Cardiac muscle cell (in vitro differentiated cells and primary cell): ENCODE data around the gene C5orf15. TPM values are rescaled to one million over a fixed set of nuclear protein-coding genes. Genes with fewer than 3 reads are reported as not detected.

Source experiments
- DNase-seq, 2 donors: peaks; one replicate each; pipeline versions ENCODE4 v3.0.0 to v3.0.0-alpha.2; 2010 to 2017; ENCODE audit warnings: low read depth in 1 of 2, low spot score in 1 of 2
- H3K27ac ChIP-seq: fragments of 200-600 bp; sonication (generic); 2 replicates; pipeline ENCODE4 v1.5.1; 2016
- H3K27me3 ChIP-seq: fragments of 200-600 bp; sonication (generic); 2 replicates; pipeline ENCODE4 v1.6.0; 2016; ENCODE audit warnings: control low read depth
- H3K36me3 ChIP-seq: fragments of 200-600 bp; sonication (generic); 2 replicates; pipeline ENCODE4 v1.5.1; 2016; ENCODE audit warnings: control low read depth
- H3K4me1 ChIP-seq: fragments of 200-600 bp; sonication (generic); 2 replicates; pipeline ENCODE4 v1.8.1; 2017; ENCODE audit warnings: low read depth, mild to moderate bottlenecking, mixed run types
- H3K4me3 ChIP-seq: fragments of 200-600 bp; sonication (generic); 2 replicates; pipeline ENCODE4 v1.5.1; 2016; ENCODE audit warnings: mild to moderate bottlenecking
- H3K9me3 ChIP-seq: fragments of 200-600 bp; sonication (generic); 2 replicates; pipeline ENCODE4 v1.5.1; 2017; ENCODE audit warnings: low read depth, mild to moderate bottlenecking, control low read depth
- CTCF ChIP-seq: IDR thresholded peaks from 2 replicates; pipeline ENCODE4 v1.5.1; 2012; ENCODE audit warnings: low read depth, mild to moderate bottlenecking, low read length
- polyA plus RNA-seq: library from polyadenylated mRNA; unstranded; fragments of >200 nt; fragmentation: Nextera tagmentation; extraction: Ambion mirVana; gene quantifications from 2 replicates; pipeline ENCODE4 v1.2.1, GENCODE V29; 2016
- total RNA-seq: library from RNA; depleted of rRNA; stranded (reverse); fragments of >200 nt; gene quantifications from 2 replicates; pipeline ENCODE4 v1.2.3, GENCODE V29; 2016

Gene C5orf15
- total and polyA plus RNA-seq, 2 experiments from 2014 or later, result 58.5 to 87.8 TPM

GRCh38 chr5:134000696-134001453, 32.5 kb upstream of the C5orf15 start:
- Histone ChIP-seq H3K9me3 (no peaks in the 10 kb centered on the region), H3K4me3 (no peak overlapping the region), H3K36me3 (no peaks in the 10 kb centered on the region), H3K27me3 (no peaks in the 10 kb centered on the region), H3K27ac (peak overlapping the region; percentile 11), H3K4me1 (peaks cover 21% of the 10 kb centered on the region)
- DNase-seq, result no peak
- no peak for TF ChIP-seq CTCF

- TF ChIP-seq CTCF, result no peak
- peak in 1 of 2 donors; percentile 20 for DNase-seq
- Histone ChIP-seq H3K27me3 (no peaks in the 10 kb centered on the region), H3K4me3 (no peak overlapping the region), H3K36me3 (no peaks in the 10 kb centered on the region), H3K9me3 (no peaks in the 10 kb centered on the region), H3K4me1 (peaks cover 25% of the 10 kb centered on the region), H3K27ac (peak overlapping the region; percentile 11)
These were observed 31.7 kb upstream of the C5orf15 start for GRCh38 chr5:134000091-134000511.

GRCh38 chr5:133998807-133999206, 30.4 kb upstream of the C5orf15 start:
- H3K36me3 ChIP-seq, result no peaks in the 10 kb centered on the region
- no peak overlapping the region for H3K4me3 ChIP-seq
- H3K9me3 ChIP-seq, result no peaks in the 10 kb centered on the region
- peaks cover 38% of the 10 kb centered on the region for H3K4me1 ChIP-seq
- no peak overlapping the region for H3K27ac ChIP-seq
- DNase-seq, result no peak
- no peak for TF ChIP-seq CTCF
- no peaks in the 10 kb centered on the region for H3K27me3 ChIP-seq

GRCh38 chr5:133998042-133998441, 29.6 kb upstream of the C5orf15 start:
- DNase-seq, result no peak
- Histone ChIP-seq H3K36me3 (no peaks in the 10 kb centered on the region), H3K4me3 (no peak overlapping the region), H3K4me1 (peaks cover 40% of the 10 kb centered on the region), H3K27ac (no peak overlapping the region), H3K9me3 (no peaks in the 10 kb centered on the region), H3K27me3 (no peaks in the 10 kb centered on the region)
- no peak for TF ChIP-seq CTCF

- Histone ChIP-seq H3K4me1 (peaks cover 45% of the 10 kb centered on the region), H3K36me3 (no peaks in the 10 kb centered on the region), H3K4me3 (no peak overlapping the region), H3K27me3 (no peaks in the 10 kb centered on the region), H3K9me3 (no peaks in the 10 kb centered on the region), H3K27ac (no peak overlapping the region)
- peak; percentile 68 for TF ChIP-seq CTCF
- peak in 1 of 2 donors; percentile 15 for DNase-seq
These were observed 28.3 kb upstream of the C5orf15 start for GRCh38 chr5:133996683-133997252.
